ENCODE results near the gene CRYBG3.

The CRYBG3 gene

GRCh38 chr3:97820780-97821179 lies 1.0 kb upstream of the CRYBG3 start:
- Histone ChIP-seq H3K36me3 (no peaks in the 10 kb centered on the region), H3K4me3 (peak overlapping the region; percentile 77 to 91), H3K27ac (peak overlapping the region in 1 of 2 donors; percentile 92), H3K4me1 (peaks cover 0 to 21% (median 3%) of the 10 kb centered on the region in 4 donors), H3K27me3 (no peaks in the 10 kb centered on the region), H3K9me3 (no peaks in the 10 kb centered on the region)
- TF ChIP-seq, protein P1, sequence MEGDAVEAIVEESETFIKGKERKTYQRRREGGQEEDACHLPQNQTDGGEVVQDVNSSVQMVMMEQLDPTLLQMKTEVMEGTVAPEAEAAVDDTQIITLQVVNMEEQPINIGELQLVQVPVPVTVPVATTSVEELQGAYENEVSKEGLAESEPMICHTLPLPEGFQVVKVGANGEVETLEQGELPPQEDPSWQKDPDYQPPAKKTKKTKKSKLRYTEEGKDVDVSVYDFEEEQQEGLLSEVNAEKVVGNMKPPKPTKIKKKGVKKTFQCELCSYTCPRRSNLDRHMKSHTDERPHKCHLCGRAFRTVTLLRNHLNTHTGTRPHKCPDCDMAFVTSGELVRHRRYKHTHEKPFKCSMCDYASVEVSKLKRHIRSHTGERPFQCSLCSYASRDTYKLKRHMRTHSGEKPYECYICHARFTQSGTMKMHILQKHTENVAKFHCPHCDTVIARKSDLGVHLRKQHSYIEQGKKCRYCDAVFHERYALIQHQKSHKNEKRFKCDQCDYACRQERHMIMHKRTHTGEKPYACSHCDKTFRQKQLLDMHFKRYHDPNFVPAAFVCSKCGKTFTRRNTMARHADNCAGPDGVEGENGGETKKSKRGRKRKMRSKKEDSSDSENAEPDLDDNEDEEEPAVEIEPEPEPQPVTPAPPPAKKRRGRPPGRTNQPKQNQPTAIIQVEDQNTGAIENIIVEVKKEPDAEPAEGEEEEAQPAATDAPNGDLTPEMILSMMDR (IDR thresholded peaks at IDR 0.05), result no peak
- DNase-seq, result no peak
- intact Hi-C loops (cut with DNase I; ENCODE audit: low total_unique reads), result loop anchor here (10.0 kb wide), 1 partner anchor 154 kb away; the partner anchor contains the start of gene RIOX2

GRCh38 chr3:97821287-97821773 lies 481 bp upstream of the CRYBG3 start:
- Histone ChIP-seq H3K4me3 (peak overlapping the region; percentile 77 to 91), H3K4me1 (peaks cover 0 to 21% (median 3%) of the 10 kb centered on the region in 4 donors), H3K27me3 (no peaks in the 10 kb centered on the region), H3K9me3 (no peaks in the 10 kb centered on the region), H3K27ac (peak overlapping the region; percentile 85 to 92), H3K36me3 (no peaks in the 10 kb centered on the region)
- peak; percentile 26 to 71 for DNase-seq
- intact Hi-C loops (cut with DNase I; ENCODE audit: low total_unique reads), result loop anchor here (10.0 kb wide), 1 partner anchor 153 kb away; the partner anchor contains the start of gene RIOX2
- TF ChIP-seq, protein P1 (IDR thresholded peaks at IDR 0.05), result no peak

DNA sequence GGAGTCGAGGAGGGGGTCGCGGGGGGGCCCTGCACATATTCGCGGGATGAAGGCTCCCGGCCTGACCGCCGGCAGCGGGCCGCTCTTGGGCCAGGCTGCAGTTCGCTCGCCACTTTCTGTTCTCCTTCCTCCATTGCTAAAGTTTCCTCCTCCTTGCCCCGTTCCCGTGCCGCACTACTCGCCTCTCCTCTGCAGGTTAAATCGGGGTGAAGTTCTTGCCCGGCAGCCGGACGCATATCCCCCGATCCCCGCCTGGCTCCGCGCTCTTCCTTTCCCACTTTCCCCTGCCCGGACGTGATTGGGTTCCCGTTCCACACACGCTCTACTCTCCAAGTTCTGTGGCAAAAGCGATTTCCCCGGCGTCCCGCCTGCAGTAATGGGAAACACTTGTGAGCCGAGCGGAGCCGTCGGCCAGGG lies 556 bp downstream of the CRYBG3 start:
- intact Hi-C loops (cut with DNase I; ENCODE audit: low total_unique reads), result loop anchor here (10.0 kb wide), 1 partner anchor 152 kb away; the partner anchor contains the start of gene RIOX2
- peak; percentile 62 to 78 for DNase-seq
- TF ChIP-seq, protein P1 (IDR thresholded peaks at IDR 0.05), result no peak
- Histone ChIP-seq H3K9me3 (no peaks in the 10 kb centered on the region), H3K27ac (peak overlapping the region; percentile 85 to 92), H3K4me3 (peak overlapping the region; percentile 77 to 91), H3K27me3 (no peaks in the 10 kb centered on the region), H3K36me3 (no peaks in the 10 kb centered on the region), H3K4me1 (peaks cover 0 to 22% (median 3%) of the 10 kb centered on the region in 4 donors)

- peak in 1 of 2 donors; percentile 28 for DNase-seq
- peak overlapping the region; percentile 77 to 91 for H3K4me3 ChIP-seq
- H3K27me3 ChIP-seq, result no peaks in the 10 kb centered on the region
- peaks cover 0 to 25% (median 3%) of the 10 kb centered on the region in 4 donors for H3K4me1 ChIP-seq
- no peaks in the 10 kb centered on the region for H3K9me3 ChIP-seq
- TF ChIP-seq, protein P1 (IDR thresholded peaks at IDR 0.05), result no peak
- no peaks in the 10 kb centered on the region for H3K36me3 ChIP-seq
- peak overlapping the region; percentile 85 to 92 for H3K27ac ChIP-seq
- intact Hi-C loops (cut with DNase I; ENCODE audit: low total_unique reads), result loop anchor here (10.0 kb wide), 1 partner anchor 151 kb away; the partner anchor contains the start of gene RIOX2
Observed at GRCh38 chr3:97823046-97824004, 1.5 kb downstream of the CRYBG3 start.

GRCh38 chr3:97825101-97825500 lies 3.3 kb downstream of the CRYBG3 start:
- H3K27ac ChIP-seq, result no peak overlapping the region
- H3K36me3 ChIP-seq, result no peaks in the 10 kb centered on the region
- H3K9me3 ChIP-seq, result no peaks in the 10 kb centered on the region
- H3K4me1 ChIP-seq, result peaks cover 0 to 25% (median 3%) of the 10 kb centered on the region in 4 donors
- DNase-seq, result no peak
- no peak overlapping the region for H3K4me3 ChIP-seq
- TF ChIP-seq, protein P1 (IDR thresholded peaks at IDR 0.05), result no peak
- no peaks in the 10 kb centered on the region for H3K27me3 ChIP-seq
- intact Hi-C loops (cut with DNase I; ENCODE audit: low total_unique reads), result loop anchor here (10.0 kb wide), 1 partner anchor 150 kb away; the partner anchor contains the start of gene RIOX2
